Neuron (in vitro differentiated cells): ENCODE measurements around the gene GPR35.

ENCODE experiments used
- H2AFZ ChIP-seq: one replicate; pipeline ENCODE4 v1.6.1; 2013; ENCODE audit warnings: low read depth, mild to moderate bottlenecking, inconsistent platforms, low read length, moderate library complexity
- H3K27me3 ChIP-seq: one replicate; pipeline ENCODE4 v1.6.1; 2013; ENCODE audit warnings: low read length; ENCODE audit not compliant: insufficient read depth
- H3K36me3 ChIP-seq: one replicate; pipeline ENCODE4 v1.6.1; 2013; ENCODE audit warnings: low read length; ENCODE audit not compliant: insufficient read depth
- H3K4me1 ChIP-seq: one replicate; pipeline ENCODE4 v1.6.1; 2013; ENCODE audit warnings: low read length; ENCODE audit not compliant: insufficient read depth
- H3K4me3 ChIP-seq: 2 replicates; pipeline ENCODE4 v1.5.1; 2013; ENCODE audit warnings: mild to moderate bottlenecking, low read length, moderate library complexity
- H3K9me3 ChIP-seq: one replicate; pipeline ENCODE4 v1.6.1; 2013; ENCODE audit warnings: low read length

The GPR35 gene

DNA sequence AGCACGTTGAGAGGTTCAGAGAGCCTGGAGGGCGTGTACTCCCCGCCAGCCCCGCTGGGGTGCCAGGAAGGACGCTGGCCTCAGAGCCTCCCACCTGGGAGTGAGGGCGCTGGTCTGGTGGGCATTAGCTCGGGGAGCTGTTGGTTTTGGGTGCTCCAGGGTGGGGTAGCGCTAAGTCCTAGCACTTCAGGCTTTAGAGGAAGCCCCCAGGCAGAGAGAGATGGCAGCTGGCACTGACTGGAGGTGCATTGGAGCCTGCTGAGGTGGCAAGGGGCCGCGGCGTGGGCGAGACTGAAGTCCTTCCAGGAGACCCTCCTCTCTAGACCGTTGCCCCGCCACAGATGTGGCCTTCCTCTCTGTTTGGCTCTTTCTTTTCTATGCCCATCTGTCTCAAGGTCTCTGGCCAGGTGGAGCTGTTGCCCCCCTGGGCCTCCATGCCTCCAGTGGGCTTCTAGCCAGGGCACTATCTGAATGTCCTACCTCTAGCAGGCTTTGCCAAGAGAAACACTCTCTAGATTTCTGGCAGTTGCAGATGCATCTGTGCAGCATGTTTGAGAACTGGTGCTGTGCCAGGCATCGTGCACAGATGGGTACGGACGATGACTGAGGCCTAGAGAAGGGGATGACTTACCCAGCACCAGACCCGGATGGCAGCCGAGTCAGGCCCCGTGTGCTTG lies 32.1 kb upstream of the GPR35 start:
- no peaks in the 10 kb centered on the region for H3K9me3 ChIP-seq
- peaks cover 6% of the 10 kb centered on the region for H3K4me1 ChIP-seq
- H3K36me3 ChIP-seq: peaks cover 60% of the 10 kb centered on the region
- H3K27me3 ChIP-seq: no peaks in the 10 kb centered on the region
- no peak overlapping the region for H3K4me3 ChIP-seq
- no peak overlapping the region for H2AFZ ChIP-seq

- Histone ChIP-seq H2AFZ (no peak overlapping the region), H3K36me3 (peaks cover 67% of the 10 kb centered on the region)
Observed at GRCh38 chr2:240593703-240594451, 31.4 kb upstream of the GPR35 start.

DNA sequence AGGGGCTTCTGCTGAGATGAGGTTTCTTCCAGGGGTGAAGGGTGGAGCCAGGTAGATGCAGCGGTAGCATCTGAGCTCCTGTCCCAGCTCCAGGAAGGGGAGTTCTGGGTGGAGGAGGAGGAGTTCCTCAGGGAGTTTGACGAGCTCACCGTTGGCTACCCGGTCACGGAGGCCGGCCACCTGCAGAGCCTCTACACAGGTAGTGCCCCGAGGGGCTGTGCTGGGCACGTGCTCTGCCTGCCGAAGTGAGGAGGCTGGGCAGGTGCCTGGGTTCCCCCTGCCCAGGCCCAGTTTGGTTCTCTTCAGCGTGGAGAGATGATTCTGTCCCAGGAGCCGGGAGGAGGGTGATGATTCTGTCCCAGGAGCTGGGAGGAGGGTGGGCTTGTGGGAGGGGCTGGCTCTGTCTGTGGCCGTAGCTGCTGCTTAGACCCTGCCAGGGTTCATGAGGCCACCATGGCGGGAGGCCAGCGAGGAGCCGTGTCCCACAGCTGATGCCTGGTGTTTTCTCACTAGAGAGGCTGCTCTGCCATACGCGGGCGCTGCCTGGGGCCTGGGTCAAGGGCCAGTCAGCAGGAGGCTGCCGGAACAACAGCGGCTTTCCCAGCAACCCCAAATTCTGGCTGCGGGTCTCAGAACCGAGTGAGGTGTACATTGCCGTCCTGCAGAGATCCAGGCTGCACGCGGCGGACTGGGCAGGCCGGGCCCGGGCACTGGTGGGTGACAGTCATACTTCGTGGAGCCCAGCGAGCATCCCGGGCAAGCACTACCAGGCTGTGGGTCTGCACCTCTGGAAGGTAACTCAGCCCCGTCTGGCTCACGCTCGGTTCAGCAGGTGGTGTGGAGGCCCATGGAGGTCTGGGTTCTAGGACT lies 30.5 kb upstream of the GPR35 start:
- Histone ChIP-seq H3K36me3 (peaks cover 70% of the 10 kb centered on the region), H3K4me3 (no peak overlapping the region), H3K27me3 (no peaks in the 10 kb centered on the region), H3K9me3 (no peaks in the 10 kb centered on the region), H2AFZ (no peak overlapping the region), H3K4me1 (no peaks in the 10 kb centered on the region)

More at GRCh38 chr2:240593703-240594451, 31.4 kb upstream of the GPR35 start:
- Histone ChIP-seq H3K4me3 (no peak overlapping the region), H3K4me1 (no peaks in the 10 kb centered on the region), H3K9me3 (no peaks in the 10 kb centered on the region), H3K27me3 (no peaks in the 10 kb centered on the region)

GRCh38 chr2:240595381-240596079 lies 29.8 kb upstream of the GPR35 start:
- Histone ChIP-seq H3K36me3 (peaks cover 70% of the 10 kb centered on the region), H3K27me3 (no peaks in the 10 kb centered on the region), H2AFZ (no peak overlapping the region), H3K4me1 (no peaks in the 10 kb centered on the region), H3K4me3 (no peak overlapping the region), H3K9me3 (no peaks in the 10 kb centered on the region)

DNA sequence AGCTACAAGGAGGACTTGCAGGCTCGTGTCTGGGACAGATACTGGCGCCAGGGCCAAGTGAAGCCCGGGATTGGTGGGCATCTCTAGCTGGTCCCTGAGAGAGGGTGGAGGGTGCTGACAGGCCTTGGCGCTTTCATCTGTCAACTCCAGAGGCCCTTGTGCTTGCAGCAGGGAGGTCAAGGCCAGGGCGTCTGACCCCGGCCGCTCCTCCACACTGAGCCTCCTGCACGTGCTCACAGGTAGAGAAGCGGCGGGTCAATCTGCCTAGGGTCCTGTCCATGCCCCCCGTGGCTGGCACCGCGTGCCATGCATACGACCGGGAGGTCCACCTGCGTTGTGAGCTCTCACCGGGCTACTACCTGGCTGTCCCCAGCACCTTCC lies 29.2 kb upstream of the GPR35 start:
- H3K36me3 ChIP-seq: peaks cover 66% of the 10 kb centered on the region

GRCh38 chr2:240596491-240596931 lies 28.8 kb upstream of the GPR35 start:
- Histone ChIP-seq H3K9me3 (no peaks in the 10 kb centered on the region), H3K4me3 (no peak overlapping the region), H3K36me3 (peaks cover 65% of the 10 kb centered on the region), H3K4me1 (no peaks in the 10 kb centered on the region), H3K27me3 (no peaks in the 10 kb centered on the region), H2AFZ (no peak overlapping the region)

More for the DNA sequence above, 29.2 kb upstream of the GPR35 start:
- Histone ChIP-seq H3K27me3 (no peaks in the 10 kb centered on the region), H2AFZ (no peak overlapping the region), H3K4me3 (no peak overlapping the region), H3K9me3 (no peaks in the 10 kb centered on the region), H3K4me1 (no peaks in the 10 kb centered on the region)

DNA sequence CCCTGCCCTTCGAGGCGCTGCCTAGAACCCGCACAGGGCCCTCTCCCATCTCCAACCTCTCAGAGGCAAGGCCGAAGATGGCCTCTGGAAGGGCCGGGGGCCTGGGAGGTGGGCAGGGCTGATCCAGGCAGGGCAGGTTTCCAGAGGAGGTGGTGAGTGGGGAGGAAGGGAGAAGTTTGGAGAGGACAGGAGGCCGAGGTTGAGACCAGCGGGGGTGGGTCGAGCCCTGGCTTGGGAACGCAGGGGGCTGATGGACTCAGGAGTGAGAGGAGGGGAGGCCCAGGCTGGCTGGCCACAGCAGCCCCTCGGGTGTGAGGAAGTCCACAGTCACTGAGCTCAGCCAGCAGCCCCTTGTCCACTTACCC lies 28.2 kb upstream of the GPR35 start:
- H3K4me3 ChIP-seq: no peak overlapping the region
- peaks cover 60% of the 10 kb centered on the region for H3K36me3 ChIP-seq
- no peaks in the 10 kb centered on the region for H3K4me1 ChIP-seq
- H3K9me3 ChIP-seq: no peaks in the 10 kb centered on the region
- H2AFZ ChIP-seq: no peak overlapping the region
- no peaks in the 10 kb centered on the region for H3K27me3 ChIP-seq

GRCh38 chr2:240597419-240598181 lies 27.7 kb upstream of the GPR35 start:
- no peak overlapping the region for H3K4me3 ChIP-seq
- H3K36me3 ChIP-seq: peaks cover 55% of the 10 kb centered on the region
- no peaks in the 10 kb centered on the region for H3K4me1 ChIP-seq
- H3K27me3 ChIP-seq: no peaks in the 10 kb centered on the region
- H3K9me3 ChIP-seq: no peaks in the 10 kb centered on the region
- H2AFZ ChIP-seq: no peak overlapping the region

- no peaks in the 10 kb centered on the region for H3K4me1 ChIP-seq
- no peak overlapping the region for H3K4me3 ChIP-seq
- no peaks in the 10 kb centered on the region for H3K9me3 ChIP-seq
- no peak overlapping the region for H2AFZ ChIP-seq
- no peaks in the 10 kb centered on the region for H3K27me3 ChIP-seq
- H3K36me3 ChIP-seq: peaks cover 53% of the 10 kb centered on the region
Observed at GRCh38 chr2:240598311-240598911, 26.9 kb upstream of the GPR35 start.

GRCh38 chr2:240599141-240599583 lies 26.1 kb upstream of the GPR35 start:
- Histone ChIP-seq H2AFZ (no peak overlapping the region), H3K4me3 (no peak overlapping the region), H3K4me1 (peaks cover 3% of the 10 kb centered on the region), H3K9me3 (no peaks in the 10 kb centered on the region), H3K27me3 (no peaks in the 10 kb centered on the region), H3K36me3 (peaks cover 49% of the 10 kb centered on the region)

- no peaks in the 10 kb centered on the region for H3K9me3 ChIP-seq
- H3K27me3 ChIP-seq: no peaks in the 10 kb centered on the region
- peaks cover 41% of the 10 kb centered on the region for H3K36me3 ChIP-seq
- peaks cover 11% of the 10 kb centered on the region for H3K4me1 ChIP-seq
- no peak overlapping the region for H2AFZ ChIP-seq
- H3K4me3 ChIP-seq: no peak overlapping the region
Observed at GRCh38 chr2:240600451-240600961, 24.8 kb upstream of the GPR35 start.
